Liver (tissue), 3 donors: ENCODE results near the gene CTU1.

ENCODE experiments used
- ATF3 ChIP-seq: IDR thresholded peaks from 2 replicates; pipeline ENCODE4 v1.6.1; 2016; ENCODE audit warnings: antibody characterized with exemption
- FOXA1 ChIP-seq: IDR thresholded peaks from 2 replicates; pipeline ENCODE4 v1.6.1; 2016; ENCODE audit warnings: antibody characterized with exemption
- GABPA ChIP-seq, 2 donors: IDR thresholded peaks in 1 of 2; conservative IDR thresholded peaks in 1 of 2; 2 replicates each; pipeline ENCODE4 v1.6.1; 2016; ENCODE audit warnings: antibody characterized with exemption in 2 of 2, mild to moderate bottlenecking in 1 of 2, moderate library complexity in 1 of 2
- HNF4A ChIP-seq, 2 donors: conservative IDR thresholded peaks; 2 replicates each; pipeline ENCODE4 v1.6.1; 2016; ENCODE audit warnings: antibody characterized with exemption in 2 of 2, mild to moderate bottlenecking in 2 of 2
- HNF4G ChIP-seq: IDR thresholded peaks from 2 replicates; pipeline ENCODE4 v1.6.1; 2016; ENCODE audit warnings: antibody characterized with exemption
- JUND ChIP-seq, 2 donors: IDR thresholded peaks; 2 replicates each; pipeline ENCODE4 v1.6.1; 2016; ENCODE audit warnings: antibody characterized with exemption in 2 of 2
- RAD21 ChIP-seq, 2 donors: IDR thresholded peaks; 2 replicates each; pipeline ENCODE4 v1.6.1; 2016; ENCODE audit warnings: antibody characterized with exemption in 2 of 2, mild to moderate bottlenecking in 2 of 2
- RXRA ChIP-seq, 2 donors: IDR thresholded peaks; 2 replicates each; pipeline ENCODE4 v1.6.1; 2017 to 2018; ENCODE audit warnings: antibody characterized with exemption in 2 of 2, mild to moderate bottlenecking in 1 of 2
- SP1 ChIP-seq: IDR thresholded peaks from 2 replicates; pipeline ENCODE4 v1.6.1; 2018; ENCODE audit warnings: antibody characterized with exemption, mild to moderate bottlenecking
- TAF1 ChIP-seq: conservative IDR thresholded peaks from 2 replicates; pipeline ENCODE4 v1.6.1; 2016; ENCODE audit warnings: antibody characterized with exemption, mild to moderate bottlenecking
- YY1 ChIP-seq: IDR thresholded peaks from 2 replicates; pipeline ENCODE4 v1.6.1; 2016; ENCODE audit warnings: antibody characterized with exemption, mild to moderate bottlenecking
- TF ChIP-seq, protein P1 (sequence below): IDR thresholded peaks from 2 replicates; pipeline ENCODE4 v1.6.1; 2016; ENCODE audit warnings: antibody characterized with exemption
- TF ChIP-seq, protein P2 (sequence below): fragments of 150-350 bp; IDR thresholded peaks from 2 replicates; pipeline ENCODE4 v1.5.1; 2017; ENCODE audit warnings: improper control_type of control experiment, low read depth, low read length; ENCODE audit not compliant: missing input control
- TF ChIP-seq, protein P3 (sequence below): IDR thresholded peaks from 2 replicates; pipeline ENCODE4 v1.6.1; 2016; ENCODE audit warnings: antibody characterized with exemption, mild to moderate bottlenecking
- donor health status: healthy.
- donor health status: healthy.

GRCh38 chr19:51100601-51101000 lies 7.6 kb downstream of the CTU1 start:
- TF ChIP-seq, protein P1, sequence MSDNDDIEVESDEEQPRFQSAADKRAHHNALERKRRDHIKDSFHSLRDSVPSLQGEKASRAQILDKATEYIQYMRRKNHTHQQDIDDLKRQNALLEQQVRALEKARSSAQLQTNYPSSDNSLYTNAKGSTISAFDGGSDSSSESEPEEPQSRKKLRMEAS = no peak
- TF ChIP-seq, protein P2, sequence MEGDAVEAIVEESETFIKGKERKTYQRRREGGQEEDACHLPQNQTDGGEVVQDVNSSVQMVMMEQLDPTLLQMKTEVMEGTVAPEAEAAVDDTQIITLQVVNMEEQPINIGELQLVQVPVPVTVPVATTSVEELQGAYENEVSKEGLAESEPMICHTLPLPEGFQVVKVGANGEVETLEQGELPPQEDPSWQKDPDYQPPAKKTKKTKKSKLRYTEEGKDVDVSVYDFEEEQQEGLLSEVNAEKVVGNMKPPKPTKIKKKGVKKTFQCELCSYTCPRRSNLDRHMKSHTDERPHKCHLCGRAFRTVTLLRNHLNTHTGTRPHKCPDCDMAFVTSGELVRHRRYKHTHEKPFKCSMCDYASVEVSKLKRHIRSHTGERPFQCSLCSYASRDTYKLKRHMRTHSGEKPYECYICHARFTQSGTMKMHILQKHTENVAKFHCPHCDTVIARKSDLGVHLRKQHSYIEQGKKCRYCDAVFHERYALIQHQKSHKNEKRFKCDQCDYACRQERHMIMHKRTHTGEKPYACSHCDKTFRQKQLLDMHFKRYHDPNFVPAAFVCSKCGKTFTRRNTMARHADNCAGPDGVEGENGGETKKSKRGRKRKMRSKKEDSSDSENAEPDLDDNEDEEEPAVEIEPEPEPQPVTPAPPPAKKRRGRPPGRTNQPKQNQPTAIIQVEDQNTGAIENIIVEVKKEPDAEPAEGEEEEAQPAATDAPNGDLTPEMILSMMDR = no peak
- TF ChIP-seq YY1 (no peak), SP1 (no peak), FOXA1 (no peak), RAD21 (IDR thresholded peaks at IDR 0.05) (no peak), TAF1 (no peak), ATF3 (no peak), HNF4A (conservative IDR thresholded peaks at IDR 0.05) (no peak), HNF4G (no peak), JUND (IDR thresholded peaks at IDR 0.05) (no peak), GABPA (IDR thresholded peaks at IDR 0.05 in 1 of 2, conservative IDR thresholded peaks at IDR 0.05 in 1 of 2) (no peak), RXRA (IDR thresholded peaks at IDR 0.05) (no peak)
- TF ChIP-seq, protein P3, sequence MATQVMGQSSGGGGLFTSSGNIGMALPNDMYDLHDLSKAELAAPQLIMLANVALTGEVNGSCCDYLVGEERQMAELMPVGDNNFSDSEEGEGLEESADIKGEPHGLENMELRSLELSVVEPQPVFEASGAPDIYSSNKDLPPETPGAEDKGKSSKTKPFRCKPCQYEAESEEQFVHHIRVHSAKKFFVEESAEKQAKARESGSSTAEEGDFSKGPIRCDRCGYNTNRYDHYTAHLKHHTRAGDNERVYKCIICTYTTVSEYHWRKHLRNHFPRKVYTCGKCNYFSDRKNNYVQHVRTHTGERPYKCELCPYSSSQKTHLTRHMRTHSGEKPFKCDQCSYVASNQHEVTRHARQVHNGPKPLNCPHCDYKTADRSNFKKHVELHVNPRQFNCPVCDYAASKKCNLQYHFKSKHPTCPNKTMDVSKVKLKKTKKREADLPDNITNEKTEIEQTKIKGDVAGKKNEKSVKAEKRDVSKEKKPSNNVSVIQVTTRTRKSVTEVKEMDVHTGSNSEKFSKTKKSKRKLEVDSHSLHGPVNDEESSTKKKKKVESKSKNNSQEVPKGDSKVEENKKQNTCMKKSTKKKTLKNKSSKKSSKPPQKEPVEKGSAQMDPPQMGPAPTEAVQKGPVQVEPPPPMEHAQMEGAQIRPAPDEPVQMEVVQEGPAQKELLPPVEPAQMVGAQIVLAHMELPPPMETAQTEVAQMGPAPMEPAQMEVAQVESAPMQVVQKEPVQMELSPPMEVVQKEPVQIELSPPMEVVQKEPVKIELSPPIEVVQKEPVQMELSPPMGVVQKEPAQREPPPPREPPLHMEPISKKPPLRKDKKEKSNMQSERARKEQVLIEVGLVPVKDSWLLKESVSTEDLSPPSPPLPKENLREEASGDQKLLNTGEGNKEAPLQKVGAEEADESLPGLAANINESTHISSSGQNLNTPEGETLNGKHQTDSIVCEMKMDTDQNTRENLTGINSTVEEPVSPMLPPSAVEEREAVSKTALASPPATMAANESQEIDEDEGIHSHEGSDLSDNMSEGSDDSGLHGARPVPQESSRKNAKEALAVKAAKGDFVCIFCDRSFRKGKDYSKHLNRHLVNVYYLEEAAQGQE = no peak
